ENCODE measurements around the gene VPS18.

Gene VPS18

DNA sequence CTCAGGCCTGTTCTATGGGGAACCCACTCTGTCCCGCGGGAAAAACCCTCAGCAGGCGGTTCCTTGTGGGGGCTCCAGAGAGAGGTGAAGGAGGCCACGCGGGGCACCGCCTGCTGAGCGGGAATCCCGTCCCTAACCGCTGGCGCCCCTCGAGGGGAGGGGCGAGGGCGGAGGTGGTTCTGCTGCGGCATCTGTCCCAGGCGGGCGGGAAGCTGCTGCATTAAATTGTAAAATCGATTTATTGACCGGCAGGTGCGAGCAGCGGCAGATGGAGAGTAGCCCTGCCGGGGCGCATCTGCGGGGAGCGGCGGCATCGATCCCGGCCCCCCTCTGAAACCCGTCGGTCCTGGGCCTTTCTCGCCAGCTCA, 31.2 kb downstream of the VPS18 start:
- DNase-seq (ENCODE audit: low spot score) = no peak

DNA sequence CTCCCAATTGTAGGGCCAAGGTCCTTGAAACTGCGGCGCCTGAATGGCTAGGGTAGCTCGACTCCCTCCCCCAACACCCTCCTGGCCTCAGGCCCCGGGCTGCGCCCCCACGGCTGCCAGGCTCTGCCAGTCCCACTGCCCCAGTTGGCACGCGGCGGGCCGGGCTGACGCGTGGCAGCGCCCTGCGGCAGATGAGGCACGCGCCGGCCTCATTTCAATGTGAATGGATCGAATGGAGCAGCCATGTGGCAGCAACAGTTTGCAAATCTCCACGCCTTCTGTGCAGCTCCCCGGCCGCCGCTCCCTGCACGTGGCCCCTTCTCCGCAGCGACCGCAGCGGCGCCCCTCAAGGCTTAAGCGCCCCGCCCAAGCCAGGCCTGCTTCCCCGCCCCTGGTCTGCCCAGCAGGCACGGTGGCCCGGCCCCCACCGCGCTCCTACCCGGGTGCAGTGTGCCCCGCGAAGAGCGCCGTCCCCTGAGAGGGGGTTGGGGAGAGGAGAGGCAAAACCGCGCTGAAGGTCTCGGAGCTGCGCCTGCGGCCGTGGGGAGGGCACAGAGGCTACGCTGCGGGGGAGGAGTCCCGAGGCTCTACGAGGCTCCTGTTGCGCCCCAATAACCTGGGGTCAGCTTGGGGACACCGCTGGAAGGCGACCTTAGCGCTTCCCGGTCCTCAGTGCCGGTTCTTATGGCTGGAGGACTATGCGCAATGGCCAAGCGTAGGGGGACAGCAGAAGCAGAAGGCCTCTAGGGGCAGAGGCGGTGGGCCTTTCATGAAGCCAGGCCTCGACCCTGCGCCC, 31.8 kb downstream of the VPS18 start:
- DNase-seq (ENCODE audit: low spot score) = no peak

DNA sequence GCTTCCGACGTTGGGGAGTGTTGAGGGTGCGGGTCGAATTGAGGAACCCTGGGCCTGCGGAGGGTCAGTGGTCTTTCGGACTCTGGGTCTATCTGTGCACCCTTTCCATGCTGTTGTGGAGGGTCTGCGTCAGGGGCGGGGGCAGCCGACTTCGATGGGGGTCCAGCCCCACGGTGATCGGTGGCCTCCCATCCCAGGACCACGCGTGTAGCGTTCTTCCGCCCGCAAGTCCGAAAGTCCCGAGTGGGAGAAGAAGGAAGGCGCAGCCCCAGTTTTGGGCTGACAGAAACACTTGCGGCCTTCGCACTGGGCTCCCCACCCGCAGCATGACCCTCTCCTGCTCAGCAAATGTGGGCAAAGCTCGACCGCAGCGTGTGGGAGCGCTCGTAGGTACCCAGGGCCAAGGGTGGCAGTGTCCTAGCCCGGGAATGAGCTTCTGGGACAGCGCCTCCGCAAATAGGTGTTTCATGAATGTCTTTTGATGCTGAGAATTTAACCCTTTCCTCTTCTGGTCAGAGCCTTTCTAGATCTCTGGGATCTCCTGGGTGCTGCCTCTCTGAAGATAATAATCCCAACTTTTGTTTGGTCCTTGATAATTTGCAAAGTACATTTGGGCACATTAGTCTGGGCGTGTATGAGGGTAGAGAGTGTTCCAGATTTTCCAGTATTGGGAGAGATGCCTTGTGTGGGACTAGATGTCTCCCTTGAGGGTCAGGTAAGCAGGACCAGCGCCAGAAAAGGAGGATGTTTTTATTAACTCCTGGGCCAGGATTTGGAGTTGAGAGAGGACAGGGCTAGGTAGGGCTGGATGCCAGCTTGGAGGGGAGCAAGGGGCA, 32.6 kb downstream of the VPS18 start:
- no peak for DNase-seq (ENCODE audit: low spot score)

DNA sequence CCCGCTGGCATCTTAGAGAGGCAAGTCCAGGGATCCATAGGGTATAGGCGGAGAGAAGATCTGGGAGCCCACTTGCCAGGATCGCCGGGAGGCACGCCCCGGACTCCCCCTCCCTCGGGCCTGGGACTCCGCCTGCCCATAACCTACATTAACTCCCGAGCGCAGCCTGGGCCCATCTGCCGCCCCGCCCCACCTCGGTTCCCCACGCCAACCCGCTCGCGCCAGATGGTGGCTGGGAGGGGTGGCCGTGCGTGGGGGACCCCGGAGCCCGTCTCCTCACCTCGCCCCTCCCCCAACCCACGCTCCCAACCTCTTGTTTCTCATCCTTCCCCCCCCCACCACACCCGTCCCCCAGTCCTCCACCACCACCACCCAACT, 33.2 kb downstream of the VPS18 start:
- DNase-seq (ENCODE audit: low spot score) = no peak

DNA sequence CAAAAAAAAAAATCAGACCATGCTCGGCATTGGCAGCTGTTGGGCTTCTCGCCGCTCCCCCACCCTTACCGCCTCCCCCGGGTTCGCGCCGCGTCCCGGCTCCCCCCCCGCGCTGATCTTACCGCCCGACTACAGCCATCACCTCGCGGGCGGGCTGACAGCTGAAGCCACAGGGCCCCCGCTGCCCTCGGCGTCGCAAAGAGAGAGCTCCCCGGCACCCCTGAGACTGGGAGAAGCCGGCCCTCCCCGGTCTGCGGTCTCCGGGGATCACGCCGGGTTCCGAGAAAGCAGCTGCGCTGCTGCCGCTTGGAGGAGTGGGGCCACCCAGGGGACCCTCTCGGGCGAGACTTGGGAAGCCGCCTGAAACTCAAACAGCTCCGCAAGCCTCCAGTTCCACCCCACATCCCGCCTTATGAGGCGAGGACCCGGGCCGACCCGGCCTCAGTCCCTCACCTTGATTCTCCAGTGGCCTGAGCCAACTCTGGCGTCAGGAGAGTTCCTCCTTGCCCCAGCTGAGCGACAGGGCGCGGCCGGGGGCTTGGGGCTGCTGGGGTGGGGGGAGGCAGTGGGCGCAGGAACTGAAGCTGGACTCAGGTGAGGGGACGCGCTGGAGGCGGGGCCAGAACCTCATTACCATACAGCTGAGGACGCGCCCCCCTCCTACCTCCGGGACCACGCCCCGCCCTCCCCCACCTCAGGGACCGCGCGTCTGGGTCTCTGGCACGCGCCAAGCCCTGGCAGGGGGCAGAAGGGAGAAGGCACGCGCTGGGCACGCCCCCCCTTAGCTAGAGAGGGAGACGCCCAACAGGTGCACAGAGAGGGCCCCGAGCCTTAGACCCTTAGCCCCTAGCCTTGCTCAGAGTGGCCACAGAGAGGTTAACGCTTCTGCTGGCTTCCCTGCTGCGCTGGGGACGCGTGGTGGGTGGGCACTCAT, 33.9 kb downstream of the VPS18 start:
- DNase-seq (ENCODE audit: low spot score) = no peak

DNA sequence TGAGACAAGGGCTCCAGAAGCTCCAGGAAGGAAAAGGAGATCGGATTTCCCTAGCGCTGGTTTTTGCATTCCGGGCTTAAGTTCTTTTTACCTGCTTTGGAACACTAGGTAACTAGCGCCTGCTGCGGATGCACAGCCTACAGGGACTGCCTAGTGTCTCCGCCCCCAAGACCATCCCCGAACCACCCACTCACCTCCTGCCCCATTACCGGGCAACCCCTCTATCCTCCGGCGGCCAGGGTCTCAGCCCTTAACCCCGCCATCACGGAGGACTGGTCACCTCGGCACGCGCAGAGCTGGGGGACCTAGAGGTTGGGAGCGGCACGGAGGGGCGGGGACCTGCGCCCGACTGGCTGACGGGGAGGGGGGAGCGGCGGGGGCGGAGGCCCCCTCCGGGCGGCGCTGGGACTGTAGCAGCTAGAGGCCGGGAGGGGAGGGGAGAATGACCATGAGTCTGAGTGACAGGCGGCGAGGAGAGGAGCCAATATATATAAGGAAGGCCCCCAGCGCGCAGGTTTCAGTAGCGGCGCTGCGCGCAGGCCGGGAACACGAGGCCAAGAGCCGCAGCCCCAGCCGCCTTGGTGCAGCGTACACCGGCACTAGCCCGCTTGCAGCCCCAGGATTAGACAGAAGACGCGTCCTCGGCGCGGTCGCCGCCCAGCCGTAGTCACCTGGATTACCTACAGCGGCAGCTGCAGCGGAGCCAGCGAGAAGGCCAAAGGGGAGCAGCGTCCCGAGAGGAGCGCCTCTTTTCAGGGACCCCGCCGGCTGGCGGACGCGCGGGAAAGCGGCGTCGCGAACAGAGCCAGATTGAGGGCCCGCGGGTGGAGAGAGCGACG, 34.8 kb downstream of the VPS18 start, which contains the start of gene DLL4:
DLL4 (plus strand) TSS at position 520 of the 839 bp plus-strand sequence. CDS start 329 bp downstream, outside the sequence.
- DNase-seq (ENCODE audit: low spot score) = no peak

DNA sequence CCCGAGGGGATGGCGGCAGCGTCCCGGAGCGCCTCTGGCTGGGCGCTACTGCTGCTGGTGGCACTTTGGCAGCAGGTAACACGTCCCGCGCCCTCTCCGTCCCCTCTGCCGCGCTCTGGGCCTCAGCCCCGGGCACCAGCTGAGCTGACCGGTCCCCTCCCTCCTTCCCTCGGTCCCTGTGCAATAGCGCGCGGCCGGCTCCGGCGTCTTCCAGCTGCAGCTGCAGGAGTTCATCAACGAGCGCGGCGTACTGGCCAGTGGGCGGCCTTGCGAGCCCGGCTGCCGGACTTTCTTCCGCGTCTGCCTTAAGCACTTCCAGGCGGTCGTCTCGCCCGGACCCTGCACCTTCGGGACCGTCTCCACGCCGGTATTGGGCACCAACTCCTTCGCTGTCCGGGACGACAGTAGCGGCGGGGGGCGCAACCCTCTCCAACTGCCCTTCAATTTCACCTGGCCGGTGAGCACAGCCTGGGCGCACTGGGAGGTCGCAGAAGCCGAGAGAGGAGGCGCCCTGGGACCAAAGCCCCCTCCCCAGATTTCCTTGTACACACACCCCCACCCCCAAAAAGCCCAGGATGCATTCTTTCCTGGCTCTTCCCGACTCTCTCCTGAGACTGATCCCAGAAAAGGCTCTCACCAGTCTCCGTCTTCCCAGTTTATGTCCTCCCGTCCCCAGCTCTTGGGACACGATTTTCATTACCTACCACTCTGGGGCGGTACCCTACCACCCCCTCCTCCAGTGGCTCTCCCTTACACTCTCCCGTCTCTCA, 35.6 kb downstream of the VPS18 start:
- peak; percentile 37 for DNase-seq (ENCODE audit: low spot score)

DNA sequence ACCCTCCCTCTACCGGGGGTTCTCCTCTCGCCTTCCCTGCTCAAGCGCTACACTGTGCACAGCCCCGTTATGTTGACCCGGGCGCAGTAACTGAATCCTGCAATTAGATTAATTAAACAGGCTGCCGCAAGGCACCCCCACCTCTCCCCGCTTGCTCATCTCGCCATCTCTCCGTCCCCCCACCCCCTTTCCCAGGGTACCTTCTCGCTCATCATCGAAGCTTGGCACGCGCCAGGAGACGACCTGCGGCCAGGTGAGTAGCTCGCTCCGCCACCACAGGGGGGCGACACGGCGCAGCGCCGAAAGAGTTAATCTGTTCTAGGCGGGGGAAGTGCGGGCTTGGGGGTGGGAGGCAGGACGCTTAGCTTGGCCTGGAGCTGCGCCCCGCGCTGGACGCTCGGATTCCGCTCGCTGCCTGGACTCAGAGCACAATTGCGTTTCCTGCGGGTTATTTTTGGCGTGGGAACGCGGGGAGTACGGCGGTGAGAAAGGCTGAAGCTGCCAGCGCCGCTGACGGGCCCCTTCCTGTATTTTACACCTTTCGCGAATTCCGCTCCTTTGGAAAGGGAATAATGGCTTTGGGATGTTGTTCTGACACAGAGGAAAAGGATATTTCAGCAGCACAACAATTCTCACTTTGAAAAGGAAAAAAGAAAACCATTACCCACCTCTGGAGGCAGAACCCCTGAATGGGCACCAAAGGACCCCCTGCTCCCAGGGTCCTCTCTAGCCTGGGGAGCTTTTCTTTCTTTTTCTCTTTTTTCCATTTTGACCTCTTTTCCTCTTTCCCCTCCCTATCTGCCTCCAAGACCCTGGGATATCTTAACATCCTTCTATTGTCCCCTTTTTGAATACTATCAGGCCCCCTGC, 36.4 kb downstream of the VPS18 start:
- DNase-seq (ENCODE audit: low spot score) = no peak

DNA sequence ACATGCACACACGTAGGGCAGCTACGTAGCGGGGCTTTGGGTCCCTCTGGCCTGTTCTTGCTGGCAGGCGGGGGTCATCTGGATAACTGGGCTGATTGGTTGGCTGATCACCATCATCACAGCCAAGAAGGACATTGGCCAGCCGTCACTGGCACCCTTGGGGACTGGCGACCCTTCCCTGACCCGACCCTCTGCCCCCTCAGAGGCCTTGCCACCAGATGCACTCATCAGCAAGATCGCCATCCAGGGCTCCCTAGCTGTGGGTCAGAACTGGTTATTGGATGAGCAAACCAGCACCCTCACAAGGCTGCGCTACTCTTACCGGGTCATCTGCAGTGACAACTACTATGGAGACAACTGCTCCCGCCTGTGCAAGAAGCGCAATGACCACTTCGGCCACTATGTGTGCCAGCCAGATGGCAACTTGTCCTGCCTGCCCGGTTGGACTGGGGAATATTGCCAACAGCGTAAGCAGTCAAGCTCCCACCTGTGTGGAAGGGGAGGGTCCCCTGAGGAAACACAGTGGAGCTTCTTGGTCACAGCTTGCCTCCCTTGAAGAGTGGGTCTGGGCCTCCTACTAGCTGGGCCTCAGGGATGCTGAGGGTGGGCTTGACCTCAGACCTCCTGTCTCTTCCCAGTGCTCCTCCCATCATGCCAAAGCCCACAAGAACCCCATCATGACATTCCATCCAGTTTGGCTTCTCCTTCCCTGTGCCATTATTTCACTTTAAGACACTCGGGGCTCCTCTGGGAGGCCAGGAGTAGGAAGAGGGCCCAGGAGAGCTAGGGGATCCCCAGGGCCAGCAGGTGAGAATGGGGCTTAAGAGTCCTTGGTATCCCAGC, 37.3 kb downstream of the VPS18 start:
- DNase-seq (ENCODE audit: low spot score) = no peak

DNA sequence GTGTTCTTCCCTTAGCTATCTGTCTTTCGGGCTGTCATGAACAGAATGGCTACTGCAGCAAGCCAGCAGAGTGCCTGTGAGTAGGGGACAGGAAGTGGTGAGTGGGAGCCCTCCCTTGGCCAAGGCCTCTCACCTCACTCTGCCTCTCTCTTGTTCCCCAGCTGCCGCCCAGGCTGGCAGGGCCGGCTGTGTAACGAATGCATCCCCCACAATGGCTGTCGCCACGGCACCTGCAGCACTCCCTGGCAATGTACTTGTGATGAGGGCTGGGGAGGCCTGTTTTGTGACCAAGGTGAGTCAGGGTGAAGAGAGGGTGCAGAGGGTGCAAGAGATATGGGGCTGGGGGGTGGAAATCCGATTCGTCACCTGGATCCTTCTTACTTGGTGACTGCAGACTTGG, 37.9 kb downstream of the VPS18 start:
- DNase-seq (ENCODE audit: low spot score) = no peak

DNA sequence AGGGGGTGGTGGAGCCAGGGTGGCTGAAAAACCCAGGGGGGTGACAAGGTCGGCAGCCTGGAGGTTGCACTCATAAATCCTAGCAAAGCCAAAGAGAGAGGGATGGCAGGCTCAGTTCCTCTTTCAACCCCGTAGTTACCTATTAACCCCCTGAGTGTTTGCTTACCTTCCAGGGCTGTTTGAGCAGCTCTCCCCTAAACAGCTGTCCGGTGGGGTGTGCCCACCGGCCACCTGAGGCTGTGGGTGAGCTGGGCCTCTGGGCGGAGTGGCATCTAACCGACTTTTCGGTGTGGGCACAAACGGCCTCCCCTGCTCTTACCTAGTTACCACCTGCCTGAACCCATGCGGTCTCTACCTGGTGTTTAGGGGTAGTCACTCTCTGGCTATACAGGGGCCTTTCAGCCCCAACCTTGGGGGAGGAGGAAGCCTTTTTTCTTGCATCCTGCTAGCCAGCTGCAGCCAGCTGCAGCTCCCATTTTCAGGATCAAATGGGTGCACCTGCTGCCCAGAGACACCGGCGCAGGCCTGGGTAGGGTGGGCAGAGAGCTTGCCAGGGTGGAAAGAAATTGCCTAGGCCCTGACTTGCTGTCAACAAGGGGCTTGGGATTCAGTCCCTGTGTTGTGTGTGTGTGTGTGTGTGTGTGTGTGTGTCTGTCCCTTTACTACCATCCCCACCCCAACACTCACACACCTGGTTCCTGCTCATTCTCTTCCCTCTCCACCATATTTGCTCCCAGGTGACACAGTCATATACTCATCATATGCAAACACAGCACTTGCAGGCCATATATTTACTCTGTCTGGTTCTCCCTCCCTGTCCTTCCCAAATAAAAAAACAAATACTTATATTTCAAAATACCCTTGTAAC, 38.6 kb downstream of the VPS18 start:
- DNase-seq (ENCODE audit: low spot score) = no peak

DNA sequence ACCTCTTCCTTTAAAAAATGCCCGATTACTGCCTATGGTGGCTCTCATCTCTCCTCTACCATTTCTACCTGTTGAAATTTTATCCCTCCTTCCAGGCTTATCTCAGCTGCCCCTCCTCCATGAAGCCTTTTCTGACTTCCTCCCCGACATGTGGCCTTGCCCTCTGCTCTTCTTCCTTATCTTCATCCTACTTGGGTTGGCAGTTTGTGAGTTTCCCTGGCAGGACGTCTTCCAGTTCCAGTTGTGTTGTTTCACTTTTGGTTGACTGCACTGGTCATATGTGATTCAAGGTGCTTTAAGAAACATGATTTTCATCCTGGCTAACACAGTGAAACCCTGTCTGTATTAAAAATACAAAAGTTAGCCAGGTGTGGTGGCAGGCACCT, 39.3 kb downstream of the VPS18 start:
- no peak for DNase-seq (ENCODE audit: low spot score)

DNA sequence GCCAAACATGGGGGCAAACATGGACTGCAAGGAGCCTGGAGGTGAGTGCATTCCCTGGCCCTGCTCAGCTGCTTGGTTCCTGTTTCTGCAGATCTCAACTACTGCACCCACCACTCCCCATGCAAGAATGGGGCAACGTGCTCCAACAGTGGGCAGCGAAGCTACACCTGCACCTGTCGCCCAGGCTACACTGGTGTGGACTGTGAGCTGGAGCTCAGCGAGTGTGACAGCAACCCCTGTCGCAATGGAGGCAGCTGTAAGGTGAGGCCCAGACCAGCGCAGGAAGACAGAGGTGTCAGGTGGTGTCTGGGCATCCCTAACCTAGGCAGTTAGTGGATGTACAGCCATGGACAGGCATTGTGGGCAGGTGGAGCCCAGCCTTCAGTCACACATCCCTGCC, 40.2 kb downstream of the VPS18 start:
- no peak for DNase-seq (ENCODE audit: low spot score)

DNA sequence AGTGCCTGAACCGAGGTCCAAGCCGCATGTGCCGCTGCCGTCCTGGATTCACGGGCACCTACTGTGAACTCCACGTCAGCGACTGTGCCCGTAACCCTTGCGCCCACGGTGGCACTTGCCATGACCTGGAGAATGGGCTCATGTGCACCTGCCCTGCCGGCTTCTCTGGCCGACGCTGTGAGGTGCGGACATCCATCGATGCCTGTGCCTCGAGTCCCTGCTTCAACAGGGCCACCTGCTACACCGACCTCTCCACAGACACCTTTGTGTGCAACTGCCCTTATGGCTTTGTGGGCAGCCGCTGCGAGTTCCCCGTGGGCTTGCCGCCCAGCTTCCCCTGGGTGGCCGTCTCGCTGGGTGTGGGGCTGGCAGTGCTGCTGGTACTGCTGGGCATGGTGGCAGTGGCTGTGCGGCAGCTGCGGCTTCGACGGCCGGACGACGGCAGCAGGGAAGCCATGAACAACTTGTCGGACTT, 42.0 kb downstream of the VPS18 start:
- DNase-seq (ENCODE audit: low spot score) = no peak

DNA sequence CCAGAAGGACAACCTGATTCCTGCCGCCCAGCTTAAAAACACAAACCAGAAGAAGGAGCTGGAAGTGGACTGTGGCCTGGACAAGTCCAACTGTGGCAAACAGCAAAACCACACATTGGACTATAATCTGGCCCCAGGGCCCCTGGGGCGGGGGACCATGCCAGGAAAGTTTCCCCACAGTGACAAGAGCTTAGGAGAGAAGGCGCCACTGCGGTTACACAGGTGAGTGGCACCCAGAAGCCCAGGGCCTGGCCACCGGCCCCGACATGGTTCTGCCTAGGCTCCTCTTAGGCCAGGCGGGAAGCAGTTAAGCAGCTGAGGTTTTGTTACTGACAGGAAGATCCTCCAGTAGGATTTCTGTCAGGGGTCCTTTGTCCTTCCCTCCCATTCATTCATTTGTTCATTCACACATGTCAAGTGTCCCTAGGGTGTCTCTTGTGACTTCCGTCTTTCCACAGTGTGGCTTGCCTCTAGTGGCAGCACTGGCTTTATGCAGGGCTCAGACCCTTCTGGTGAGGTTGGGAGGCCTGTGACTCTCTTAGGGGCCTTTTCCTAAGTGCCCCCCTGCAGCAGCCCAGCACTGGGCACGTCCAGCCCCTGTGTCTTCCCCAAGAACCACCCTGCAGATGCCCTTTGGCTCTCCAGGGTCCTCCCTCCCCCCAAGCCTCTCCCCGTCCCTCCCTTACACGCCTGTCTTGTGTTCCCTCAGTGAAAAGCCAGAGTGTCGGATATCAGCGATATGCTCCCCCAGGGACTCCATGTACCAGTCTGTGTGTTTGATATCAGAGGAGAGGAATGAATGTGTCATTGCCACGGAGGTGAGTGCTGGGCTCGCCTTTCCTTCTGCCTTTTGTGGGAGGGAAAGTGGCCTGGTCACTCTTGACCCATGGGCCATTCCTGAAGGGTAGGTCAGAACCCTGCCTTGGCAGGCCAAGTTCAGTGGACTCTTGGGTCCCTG, 42.7 kb downstream of the VPS18 start:
- DNase-seq (ENCODE audit: low spot score) = no peak

Measured in AG08395 (cell line).